ENCODE results near the gene BANP. TPM values are rescaled to one million over a fixed set of nuclear protein-coding genes. Genes with fewer than 3 reads are reported as not detected.
"Not testable (repeated sequence)": the region's sequence is repeated elsewhere in the genome, so short reads cannot be mapped to it uniquely, and the experiment has no call there.

The BANP gene
- total RNA-seq, 2 donors from 2014 or later, result 31.3 to 59.2 TPM

DNA sequence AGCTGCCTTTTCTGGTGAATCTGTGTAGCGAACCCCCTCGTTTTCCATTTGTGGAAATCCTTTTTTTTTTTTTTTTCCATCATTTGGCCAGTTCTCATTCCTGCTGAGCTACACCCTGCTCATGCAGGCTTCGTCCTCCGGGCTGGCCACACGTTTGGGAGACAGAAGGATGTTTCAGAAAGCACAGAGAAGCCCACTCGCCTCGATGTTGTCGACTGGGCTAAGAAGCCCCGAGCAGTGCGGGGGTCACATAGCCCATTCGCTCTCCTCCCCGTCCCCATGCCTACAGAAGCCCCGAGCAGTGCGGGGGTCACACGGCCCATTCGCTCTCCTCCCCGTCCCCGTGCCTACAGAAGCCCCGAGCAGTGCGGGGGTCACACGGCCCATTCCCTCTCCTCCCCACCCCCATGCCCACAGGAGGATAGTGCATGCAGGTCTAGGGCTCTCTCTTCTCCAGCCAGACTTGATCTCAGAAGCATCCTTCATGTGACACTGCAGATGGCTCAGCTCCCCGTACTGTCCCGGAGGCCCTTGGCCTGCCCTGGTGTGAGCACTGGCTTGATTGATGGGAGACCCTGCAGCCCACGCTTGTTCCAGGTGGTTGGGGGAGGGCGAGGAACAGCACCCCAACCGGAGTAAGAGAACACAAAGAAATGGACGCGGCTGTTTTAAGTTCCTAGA, 89.1 kb downstream of the BANP start:
- H3K27me3 Mint-ChIP-seq; H3K4me1 Mint-ChIP-seq (ENCODE audit: low read depth in 2 of 2); ATAC-seq; H3K4me3 Mint-ChIP-seq; H3K36me3 Mint-ChIP-seq; H3K27ac Mint-ChIP-seq; H3K9me3 Mint-ChIP-seq; DNase-seq (ENCODE audit: low spot score): not testable (repeated sequence)

DNA sequence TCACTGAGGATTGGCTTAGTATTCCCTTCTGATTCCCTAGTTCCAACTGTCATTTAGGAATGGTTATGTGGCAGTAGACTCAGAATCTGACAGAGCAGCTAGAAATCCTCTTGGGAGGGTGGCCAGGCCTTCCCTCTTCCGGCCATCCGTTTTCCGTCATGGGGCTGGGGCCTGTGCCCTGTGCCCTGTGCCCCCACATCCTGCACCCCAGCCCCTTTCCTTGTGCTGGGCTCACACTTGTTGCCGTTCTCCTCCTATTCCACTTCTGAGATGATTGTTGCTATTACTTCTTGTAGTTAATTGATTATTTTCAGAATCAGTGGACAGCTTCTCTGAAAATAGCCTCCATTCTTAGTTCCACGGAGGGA, 89.6 kb downstream of the BANP start:
- H3K36me3 Mint-ChIP-seq; DNase-seq (ENCODE audit: low spot score); H3K27ac Mint-ChIP-seq; H3K9me3 Mint-ChIP-seq; H3K27me3 Mint-ChIP-seq; H3K4me3 Mint-ChIP-seq; H3K4me1 Mint-ChIP-seq (ENCODE audit: low read depth in 2 of 2); ATAC-seq: not testable (repeated sequence)

DNA sequence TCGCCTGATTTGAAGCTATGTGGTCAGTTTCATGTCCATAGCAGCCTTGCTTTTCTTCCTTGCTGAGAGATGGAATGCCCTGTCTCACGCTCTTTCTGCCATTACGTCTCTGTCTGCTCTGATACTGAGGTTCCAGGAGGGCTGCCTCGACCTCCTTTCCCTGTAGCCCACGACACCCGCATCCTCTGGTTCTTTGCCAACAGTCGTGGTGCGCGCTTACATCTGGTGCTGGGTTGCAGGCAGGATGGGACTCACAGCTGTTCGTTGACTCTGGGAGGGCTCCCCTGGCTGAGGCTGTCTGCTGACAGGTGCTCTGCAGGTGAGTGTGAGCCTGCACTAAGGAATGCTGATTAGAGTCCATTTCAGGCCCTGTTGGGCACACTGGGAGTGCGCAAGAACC, 90.3 kb downstream of the BANP start:
- H3K9me3 Mint-ChIP-seq; DNase-seq (ENCODE audit: low spot score); H3K4me3 Mint-ChIP-seq; ATAC-seq; H3K36me3 Mint-ChIP-seq; H3K27ac Mint-ChIP-seq; H3K4me1 Mint-ChIP-seq (ENCODE audit: low read depth in 2 of 2); H3K27me3 Mint-ChIP-seq: not testable (repeated sequence)

DNA sequence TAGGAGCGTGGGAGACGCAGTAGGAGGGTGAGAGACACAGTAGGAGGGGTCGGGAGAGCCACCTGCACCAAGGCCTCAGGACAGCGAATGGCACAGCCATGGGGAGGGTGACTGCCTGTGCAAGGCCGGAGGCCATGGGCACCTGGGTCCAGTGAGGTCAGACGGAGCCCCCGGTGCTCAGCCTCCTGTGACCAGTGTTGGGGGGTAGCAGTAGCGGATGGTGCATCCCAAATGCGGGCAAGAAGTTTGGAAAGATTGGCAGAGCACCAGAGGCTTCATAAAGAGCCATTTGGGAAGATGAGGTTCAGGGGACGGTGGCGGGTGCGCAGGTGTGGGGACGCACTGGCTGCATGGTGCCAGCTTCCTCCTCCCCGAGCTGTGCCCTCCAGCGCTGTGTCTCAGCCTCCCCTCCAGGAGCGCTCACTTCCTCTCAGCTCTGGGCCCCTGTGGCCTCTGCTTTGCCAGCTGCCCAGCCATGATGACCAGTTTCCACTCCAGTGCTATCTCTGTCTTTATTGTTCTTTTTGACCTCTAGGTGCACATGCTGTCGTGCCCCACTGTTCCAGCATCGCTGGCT, 90.8 kb downstream of the BANP start:
- H3K4me1 Mint-ChIP-seq (ENCODE audit: low read depth in 2 of 2); H3K27me3 Mint-ChIP-seq; H3K4me3 Mint-ChIP-seq; H3K9me3 Mint-ChIP-seq; H3K36me3 Mint-ChIP-seq; DNase-seq (ENCODE audit: low spot score); H3K27ac Mint-ChIP-seq; ATAC-seq: not testable (repeated sequence)

DNA sequence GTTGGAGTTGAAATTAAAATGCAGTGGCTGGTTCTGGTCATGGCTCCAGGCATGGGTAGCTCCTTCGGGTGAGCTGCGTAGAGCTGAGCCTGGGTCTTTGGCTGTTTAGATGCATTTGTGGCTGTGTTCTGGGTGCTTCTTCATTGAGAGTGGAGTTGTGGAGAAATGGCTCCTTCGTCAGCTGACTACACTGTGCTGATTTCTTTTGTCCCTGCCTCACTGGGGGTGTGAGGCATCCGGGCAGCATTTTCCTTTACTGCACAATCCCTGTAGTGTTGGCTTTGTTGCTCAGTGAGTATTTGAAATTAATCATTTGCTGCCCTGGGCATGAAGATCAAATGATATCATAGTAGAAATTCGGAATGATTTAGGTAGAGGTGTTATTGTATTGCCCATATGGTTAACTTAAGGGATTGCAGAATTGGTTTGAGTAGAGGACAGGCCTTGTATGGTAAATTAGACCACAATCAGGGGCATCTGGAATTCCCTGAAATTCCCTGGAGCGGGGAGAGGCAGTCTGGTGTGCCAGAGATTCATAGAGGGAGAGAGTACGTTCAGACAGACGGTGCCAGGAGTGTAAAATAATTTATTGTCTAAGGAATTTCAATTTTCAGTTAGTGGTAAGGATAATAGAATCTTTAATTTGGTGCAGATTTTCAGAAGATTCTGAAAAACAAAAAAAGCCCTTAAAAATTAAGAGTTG, 92.1 kb downstream of the BANP start:
- ATAC-seq; H3K36me3 Mint-ChIP-seq; DNase-seq (ENCODE audit: low spot score); H3K27me3 Mint-ChIP-seq; H3K4me3 Mint-ChIP-seq; H3K4me1 Mint-ChIP-seq (ENCODE audit: low read depth in 2 of 2); H3K9me3 Mint-ChIP-seq; H3K27ac Mint-ChIP-seq: not testable (repeated sequence)

DNA sequence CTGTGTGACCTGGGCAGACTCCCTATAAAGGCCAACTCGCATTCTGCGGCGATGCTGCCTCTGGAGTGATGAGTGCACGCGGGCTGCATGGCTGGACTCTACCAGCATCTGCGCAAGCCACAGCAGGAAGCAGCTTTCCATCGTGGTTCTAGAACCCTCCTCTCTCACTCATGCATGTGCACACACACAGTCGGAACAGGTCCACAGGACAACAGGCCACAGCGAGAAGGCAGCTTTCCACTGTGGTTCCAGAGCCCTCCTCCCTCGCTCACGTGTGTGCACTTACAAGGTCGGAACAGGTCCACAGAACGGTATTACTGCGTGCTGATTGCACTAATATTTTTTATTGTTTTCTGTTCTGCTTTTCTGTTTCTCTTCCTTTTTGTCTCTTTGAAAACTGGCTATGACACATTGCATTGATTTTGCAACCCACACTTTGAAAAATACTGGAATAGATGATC, 92.9 kb downstream of the BANP start:
- not testable (repeated sequence) for H3K4me1 Mint-ChIP-seq (ENCODE audit: low read depth in 2 of 2); H3K4me3 Mint-ChIP-seq; ATAC-seq; H3K27ac Mint-ChIP-seq; H3K27me3 Mint-ChIP-seq; DNase-seq (ENCODE audit: low spot score); H3K9me3 Mint-ChIP-seq; H3K36me3 Mint-ChIP-seq

DNA sequence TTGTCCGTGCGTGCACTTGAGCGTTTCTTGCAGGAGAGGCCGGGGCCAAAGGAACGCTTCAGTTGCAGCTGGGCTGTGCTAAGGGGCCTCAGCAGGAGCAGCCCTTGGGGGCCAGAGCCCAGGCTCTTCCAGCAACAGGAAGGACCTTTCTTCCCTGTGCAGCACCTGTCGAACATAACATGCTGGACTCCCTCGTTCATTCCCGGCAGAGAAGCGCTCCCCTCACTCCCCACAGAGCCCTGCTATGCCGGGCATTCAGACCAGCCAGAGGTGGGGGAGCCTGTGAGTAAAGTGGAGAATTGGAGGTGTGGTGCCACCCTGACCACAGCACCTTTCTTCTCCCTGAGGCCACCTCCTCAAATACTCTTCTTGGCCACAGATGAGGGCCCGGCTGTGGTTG, 94.1 kb downstream of the BANP start:
- not testable (repeated sequence) for H3K27me3 Mint-ChIP-seq; H3K9me3 Mint-ChIP-seq; H3K4me1 Mint-ChIP-seq (ENCODE audit: low read depth in 2 of 2); H3K36me3 Mint-ChIP-seq; H3K4me3 Mint-ChIP-seq; H3K27ac Mint-ChIP-seq; ATAC-seq; DNase-seq (ENCODE audit: low spot score)

DNA sequence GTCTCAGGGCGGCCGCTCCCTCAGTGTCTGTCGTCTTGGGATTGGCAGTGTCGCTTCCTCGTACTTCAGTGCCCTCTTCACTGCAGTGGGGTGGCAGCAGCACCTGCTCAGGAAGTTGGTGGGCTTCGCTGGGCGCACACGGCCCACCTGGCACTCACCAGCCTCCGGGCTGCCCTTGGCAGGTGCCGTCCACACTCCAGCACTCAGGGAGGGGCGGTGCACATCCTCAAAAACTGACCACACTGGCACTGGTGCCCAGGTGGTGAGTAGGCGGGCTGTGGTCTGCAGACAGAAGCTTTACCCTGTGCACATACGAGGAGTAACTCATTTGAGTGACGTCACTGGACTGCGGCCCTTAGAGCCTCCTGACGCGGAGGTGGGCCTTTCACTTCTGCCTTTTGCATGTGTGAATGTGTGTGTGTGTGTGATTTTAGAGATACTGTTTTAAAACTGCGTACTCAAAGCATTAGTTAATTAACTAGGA, 94.6 kb downstream of the BANP start:
- Mint-ChIP-seq H3K4me3 (no peak overlapping the region), H3K4me1 (ENCODE audit: low read depth in 2 of 2) (peaks cover 0 to 6% of the 10 kb centered on the region in 2 donors), H3K27me3 (no peaks in the 10 kb centered on the region), H3K9me3 (no peaks in the 10 kb centered on the region), H3K36me3 (peaks cover 8% of the 10 kb centered on the region), H3K27ac (no peak overlapping the region)
- no peak for DNase-seq (ENCODE audit: low spot score)
- ATAC-seq, result peak in 1 of 2 donors; percentile 39

DNA sequence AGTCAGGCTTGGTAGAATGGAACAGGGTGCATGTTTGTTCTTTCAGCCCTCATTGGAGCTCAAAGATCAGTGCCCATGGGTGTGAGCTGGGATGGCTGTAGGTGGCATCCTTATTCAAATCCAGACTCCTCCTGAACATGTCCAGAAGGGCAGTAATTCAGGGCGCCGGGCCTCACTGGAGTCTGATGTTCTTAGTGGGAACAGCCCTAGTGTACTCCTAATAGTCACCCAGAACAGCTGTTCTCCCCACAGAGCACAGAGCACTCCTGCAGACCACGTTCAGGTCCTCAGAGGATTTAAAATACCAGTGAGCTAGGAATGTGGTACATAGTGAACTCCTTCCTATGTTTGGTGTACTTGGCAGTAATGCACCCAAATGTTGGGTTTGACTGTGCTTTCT, 96.2 kb downstream of the BANP start:
- DNase-seq (ENCODE audit: low spot score) (no peak), ATAC-seq (no peak)
- Mint-ChIP-seq H3K27me3 (no peaks in the 10 kb centered on the region), H3K27ac (no peak overlapping the region), H3K9me3 (no peaks in the 10 kb centered on the region), H3K4me1 (ENCODE audit: low read depth in 2 of 2) (no peaks in the 10 kb centered on the region), H3K36me3 (peaks cover 8% of the 10 kb centered on the region), H3K4me3 (no peak overlapping the region)

DNA sequence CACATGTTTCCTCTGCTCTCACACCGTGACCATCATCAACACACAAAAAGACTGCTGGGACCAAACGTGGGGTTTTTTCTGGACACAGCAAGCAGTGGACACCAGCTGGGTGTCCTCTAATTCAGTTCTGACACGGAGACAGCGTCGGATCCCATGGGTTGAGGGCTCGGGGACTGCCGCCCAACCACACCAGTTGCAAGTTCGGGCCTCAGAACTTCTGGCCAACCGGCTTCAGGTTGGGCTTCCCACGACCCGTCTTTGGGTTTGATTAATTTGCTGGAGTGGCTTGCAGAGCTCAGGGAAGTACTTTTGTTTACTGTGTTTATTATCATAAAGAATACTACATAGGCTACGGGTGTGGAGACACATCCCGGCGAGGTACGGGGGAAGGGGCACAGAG, 97.8 kb downstream of the BANP start:
- Mint-ChIP-seq H3K4me3 (no peak overlapping the region), H3K4me1 (ENCODE audit: low read depth in 2 of 2) (no peaks in the 10 kb centered on the region), H3K9me3 (no peaks in the 10 kb centered on the region), H3K36me3 (peaks cover 8% of the 10 kb centered on the region), H3K27ac (no peak overlapping the region), H3K27me3 (no peaks in the 10 kb centered on the region)
- ATAC-seq, result no peak
- no peak for DNase-seq (ENCODE audit: low spot score)

DNA sequence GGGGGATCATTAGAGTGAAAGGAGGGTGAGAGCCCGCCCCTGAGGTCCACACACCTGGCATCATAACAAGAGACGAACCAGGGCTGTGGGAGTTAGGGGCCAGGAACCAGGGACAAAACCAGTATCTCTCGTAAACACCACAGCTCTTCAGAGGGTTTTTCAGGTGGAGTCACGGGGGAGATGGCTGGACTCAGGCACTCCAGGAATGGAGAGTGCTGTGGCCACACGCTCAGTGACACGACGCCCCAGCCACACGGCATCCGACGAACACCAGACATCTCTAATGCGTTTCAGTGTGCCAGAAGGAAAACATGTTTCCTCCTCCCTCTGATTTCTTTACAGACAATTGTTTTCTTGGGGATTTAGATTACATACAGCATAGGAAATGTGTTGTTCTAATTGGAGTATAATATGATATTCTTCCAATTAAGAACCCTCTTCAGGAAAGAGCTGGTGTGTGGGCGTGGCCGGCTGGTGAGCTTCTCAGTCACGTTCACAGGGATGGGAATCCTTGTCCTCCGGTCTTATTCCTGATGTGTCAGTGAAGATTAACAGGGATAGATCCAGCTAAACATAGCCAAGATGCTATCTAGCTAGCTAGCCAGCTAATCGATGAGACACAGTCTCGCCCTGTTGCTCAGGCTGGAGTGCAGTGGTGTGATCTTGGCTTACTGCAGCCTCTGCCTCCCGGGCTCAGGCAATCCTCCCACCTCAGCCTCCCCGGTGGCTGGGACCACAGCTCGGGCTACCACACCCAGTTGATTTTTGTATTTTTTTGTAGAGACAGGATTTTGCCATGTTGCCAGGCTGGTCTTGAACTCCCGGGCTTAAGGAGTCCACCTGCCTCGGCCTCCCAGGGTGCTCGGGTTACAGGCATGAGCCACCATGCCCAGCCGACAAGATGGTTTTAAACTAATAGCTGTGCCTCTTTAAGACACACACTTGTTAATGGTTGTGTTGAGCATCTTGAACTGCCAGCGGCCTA, 98.6 kb downstream of the BANP start:
- Mint-ChIP-seq H3K4me1 (ENCODE audit: low read depth in 2 of 2) (no peaks in the 10 kb centered on the region), H3K4me3 (no peak overlapping the region), H3K27me3 (no peaks in the 10 kb centered on the region), H3K36me3 (peaks cover 8% of the 10 kb centered on the region), H3K9me3 (no peaks in the 10 kb centered on the region), H3K27ac (no peak overlapping the region)
- DNase-seq (ENCODE audit: low spot score) (no peak), ATAC-seq (no peak)

DNA sequence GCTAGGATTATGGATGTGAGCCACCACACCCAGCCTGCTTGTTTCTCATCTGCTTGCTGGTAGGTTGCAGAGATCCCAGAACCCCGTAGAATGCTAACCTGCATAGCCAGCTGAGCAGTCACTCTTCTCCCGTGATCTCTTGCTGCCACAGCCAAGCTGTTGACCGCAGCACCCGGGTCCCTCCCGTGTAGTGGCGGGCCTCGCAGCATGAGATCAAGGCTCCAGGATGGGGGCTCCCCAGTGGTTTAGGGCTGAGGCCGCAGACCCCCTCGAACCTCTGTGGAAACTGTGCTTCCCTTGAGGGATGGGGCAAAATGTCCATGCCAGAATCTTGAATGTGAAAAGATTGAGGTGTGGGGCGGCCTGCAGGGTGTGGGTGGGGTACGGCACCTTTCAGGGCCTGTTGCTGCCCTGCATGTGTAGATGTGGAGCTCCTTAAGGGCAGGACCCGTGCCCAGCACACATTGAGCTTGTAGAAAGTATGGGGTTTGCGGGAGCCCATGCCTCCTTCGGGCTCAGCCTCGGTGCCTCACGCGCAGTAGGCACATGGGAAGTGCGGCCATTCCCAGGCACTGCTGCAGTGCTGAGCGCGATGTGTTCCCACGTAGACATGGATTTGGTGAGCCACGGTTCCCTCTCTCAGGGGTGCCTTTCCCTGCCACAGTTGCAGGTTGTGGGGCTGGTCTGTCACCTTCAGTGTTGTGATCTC, 99.9 kb downstream of the BANP start:
- Mint-ChIP-seq H3K9me3 (no peaks in the 10 kb centered on the region), H3K4me1 (ENCODE audit: low read depth in 2 of 2) (no peaks in the 10 kb centered on the region), H3K27ac (no peak overlapping the region), H3K27me3 (no peaks in the 10 kb centered on the region), H3K36me3 (peaks cover 8% of the 10 kb centered on the region), H3K4me3 (no peak overlapping the region)
- DNase-seq (ENCODE audit: low spot score) (no peak), ATAC-seq (no peak)

DNA sequence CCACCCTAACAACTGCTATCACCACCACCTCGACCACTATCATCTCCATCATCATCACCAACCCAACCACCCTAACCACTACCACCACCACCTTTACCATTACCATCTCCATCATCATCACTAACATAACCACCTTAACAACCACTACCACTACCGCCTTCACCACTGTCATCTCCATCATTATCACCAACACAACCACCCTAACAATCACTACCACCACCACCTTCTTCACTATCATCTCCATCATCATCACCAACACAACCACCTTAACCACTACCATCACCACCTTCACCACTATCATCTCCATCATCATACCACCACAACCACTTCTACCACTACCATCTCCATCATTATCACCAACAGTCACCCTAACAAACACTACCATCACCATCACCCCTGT, 101.4 kb downstream of the BANP start:
- no peaks in the 10 kb centered on the region for H3K27me3 Mint-ChIP-seq
- no peak overlapping the region for H3K27ac Mint-ChIP-seq
- no peak overlapping the region for H3K4me3 Mint-ChIP-seq
- DNase-seq (ENCODE audit: low spot score) (no peak), ATAC-seq (no peak)
- H3K4me1 Mint-ChIP-seq (ENCODE audit: low read depth in 2 of 2), result no peaks in the 10 kb centered on the region
- H3K36me3 Mint-ChIP-seq, result peaks cover 8% of the 10 kb centered on the region
- H3K9me3 Mint-ChIP-seq, result no peaks in the 10 kb centered on the region

Data from natural killer cell treated with Interleukin-12 subunit alpha and Interleukin-12 subunit beta and Interleukin-15 and Interleukin-18, amount 100 ng/mL, for 72 hours (primary cell).